ENCODE data around the gene LIMS2. TPM values are rescaled to one million over a fixed set of nuclear protein-coding genes. Genes with fewer than 3 reads are reported as not detected.

LIMS2 gene
- total RNA-seq, 1 experiment from 2014 or later: 0.53 TPM

DNA sequence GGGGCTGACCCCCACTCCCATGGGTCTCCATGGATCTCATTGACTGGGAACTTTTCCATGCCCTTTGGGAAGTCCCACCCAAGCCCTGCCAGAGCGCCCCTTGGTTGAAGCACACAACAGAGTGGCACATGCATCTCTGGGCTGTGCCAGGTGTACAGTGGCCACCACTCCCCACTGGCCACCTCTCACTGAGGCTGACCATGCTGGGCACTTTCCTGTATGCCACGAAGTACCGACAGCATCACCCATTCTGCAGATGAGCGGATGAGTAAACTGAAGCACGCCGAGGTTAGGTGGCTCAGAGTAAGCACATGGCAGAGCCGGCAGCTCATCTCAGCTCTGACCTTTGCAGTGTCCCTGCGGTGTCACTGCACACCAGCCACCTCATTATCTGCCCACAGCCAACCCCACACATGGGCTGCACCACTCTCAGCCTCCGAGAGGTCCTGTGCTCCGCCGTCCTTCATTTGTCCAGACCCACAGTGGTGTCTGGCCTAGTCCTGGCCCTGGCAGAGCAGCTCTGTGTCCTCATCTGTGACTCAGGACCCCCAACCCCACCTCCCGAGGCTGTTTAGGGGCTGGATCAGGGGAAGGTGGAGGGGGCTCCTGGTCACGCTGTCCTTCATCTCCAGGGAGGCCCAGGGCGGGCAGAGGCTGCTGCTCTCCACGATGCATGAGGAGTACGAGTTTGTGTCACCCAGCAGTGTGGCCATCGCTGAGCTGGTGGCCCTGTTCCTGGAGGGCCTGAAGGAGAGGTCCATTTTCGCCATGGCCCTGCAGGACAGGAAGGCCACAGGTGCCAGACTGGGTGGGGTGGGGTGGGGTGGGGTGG, 47.4 kb downstream of the LIMS2 start:
- H3K9me3 ChIP-seq: no peaks in the 10 kb centered on the region
- no peak overlapping the region for H3K4me3 ChIP-seq
- DNase-seq: no peak
- no peaks in the 10 kb centered on the region for H3K36me3 ChIP-seq
- H3K27me3 ChIP-seq: no peaks in the 10 kb centered on the region

DNA sequence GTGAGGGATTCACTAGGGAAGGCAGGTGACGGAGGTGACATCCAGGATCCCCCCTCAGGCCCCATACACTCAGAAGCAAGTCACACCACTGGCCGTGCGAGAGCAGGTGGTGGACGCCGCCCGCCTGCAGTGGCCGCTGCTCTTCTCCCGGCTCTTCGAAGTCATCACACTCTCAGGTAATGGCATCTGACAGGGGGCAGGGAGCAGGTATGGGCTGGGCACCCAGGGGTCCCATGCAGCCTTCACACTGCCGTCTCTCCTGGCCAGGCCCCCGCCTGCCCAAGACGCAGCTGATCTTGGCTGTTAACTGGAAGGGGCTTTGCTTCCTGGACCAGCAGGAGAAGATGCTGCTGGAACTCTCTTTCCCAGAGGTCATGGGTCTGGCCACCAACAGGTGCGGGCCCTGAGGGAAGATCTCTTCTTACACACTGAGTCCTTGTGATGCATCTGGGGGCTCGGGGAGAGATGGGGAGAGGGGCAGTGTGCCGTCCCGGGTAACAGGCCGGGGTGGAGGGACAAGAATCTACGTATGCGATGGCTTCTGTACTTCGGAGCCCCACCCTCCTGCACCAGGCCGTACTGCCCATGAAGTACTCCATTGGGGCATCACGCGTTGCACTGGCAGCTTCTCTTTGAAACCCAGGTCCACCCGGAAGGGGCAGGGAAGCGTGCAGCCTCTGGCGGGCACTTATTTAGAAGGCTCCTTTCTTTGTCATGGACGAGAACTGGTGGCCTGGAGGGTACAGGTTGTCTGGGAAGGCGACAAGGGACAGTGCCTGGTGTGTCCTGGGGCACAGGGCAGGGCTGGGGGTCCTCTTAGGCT, 48.2 kb downstream of the LIMS2 start:
- Histone ChIP-seq H3K9me3 (no peaks in the 10 kb centered on the region), H3K27me3 (no peaks in the 10 kb centered on the region), H3K4me3 (no peak overlapping the region), H3K36me3 (no peaks in the 10 kb centered on the region)
- no peak for DNase-seq

DNA sequence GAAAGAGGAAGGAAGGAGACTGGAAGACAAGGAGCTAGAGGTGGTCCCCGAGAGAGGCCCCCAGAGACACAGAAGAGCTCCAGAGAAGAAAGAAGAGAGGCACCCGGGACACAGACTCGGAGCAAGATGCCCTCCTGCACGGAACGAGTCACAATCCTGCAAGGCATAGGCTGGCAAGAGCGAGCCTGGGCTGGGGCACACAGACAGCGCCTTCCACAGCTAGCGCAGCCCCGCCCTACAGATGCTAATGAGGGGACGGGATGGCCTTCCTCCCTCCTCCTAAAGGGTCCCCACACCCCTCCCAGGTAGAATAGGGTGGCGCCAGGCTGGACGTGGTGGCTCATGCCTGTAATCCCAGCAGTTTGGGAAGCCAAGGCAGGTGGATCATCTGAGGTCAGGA, 49.2 kb downstream of the LIMS2 start:
- Histone ChIP-seq H3K4me3 (no peak overlapping the region), H3K36me3 (no peaks in the 10 kb centered on the region), H3K27me3 (no peaks in the 10 kb centered on the region), H3K9me3 (no peaks in the 10 kb centered on the region)
- no peak for DNase-seq

DNA sequence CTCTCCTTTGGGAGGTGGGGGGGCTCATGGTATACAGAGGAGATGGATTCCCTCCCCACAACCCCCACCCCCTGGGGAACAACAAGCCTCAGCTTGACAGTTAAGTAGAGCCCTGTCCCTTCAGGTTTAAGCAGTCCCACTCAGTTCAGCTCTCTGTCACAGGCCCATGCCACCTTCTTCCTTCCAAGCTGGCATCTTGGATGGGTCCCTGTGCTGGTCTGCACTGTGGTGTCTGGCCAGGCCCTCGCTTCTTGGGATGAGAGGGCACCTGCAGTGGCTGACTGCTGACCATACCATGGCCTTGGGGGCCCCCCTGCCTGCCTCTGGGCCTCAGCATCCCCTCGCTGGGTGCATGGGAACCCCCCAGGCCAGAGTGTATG, 49.8 kb downstream of the LIMS2 start:
- Histone ChIP-seq H3K4me3 (no peak overlapping the region), H3K27me3 (no peaks in the 10 kb centered on the region), H3K36me3 (no peaks in the 10 kb centered on the region), H3K9me3 (no peaks in the 10 kb centered on the region)
- DNase-seq: no peak

DNA sequence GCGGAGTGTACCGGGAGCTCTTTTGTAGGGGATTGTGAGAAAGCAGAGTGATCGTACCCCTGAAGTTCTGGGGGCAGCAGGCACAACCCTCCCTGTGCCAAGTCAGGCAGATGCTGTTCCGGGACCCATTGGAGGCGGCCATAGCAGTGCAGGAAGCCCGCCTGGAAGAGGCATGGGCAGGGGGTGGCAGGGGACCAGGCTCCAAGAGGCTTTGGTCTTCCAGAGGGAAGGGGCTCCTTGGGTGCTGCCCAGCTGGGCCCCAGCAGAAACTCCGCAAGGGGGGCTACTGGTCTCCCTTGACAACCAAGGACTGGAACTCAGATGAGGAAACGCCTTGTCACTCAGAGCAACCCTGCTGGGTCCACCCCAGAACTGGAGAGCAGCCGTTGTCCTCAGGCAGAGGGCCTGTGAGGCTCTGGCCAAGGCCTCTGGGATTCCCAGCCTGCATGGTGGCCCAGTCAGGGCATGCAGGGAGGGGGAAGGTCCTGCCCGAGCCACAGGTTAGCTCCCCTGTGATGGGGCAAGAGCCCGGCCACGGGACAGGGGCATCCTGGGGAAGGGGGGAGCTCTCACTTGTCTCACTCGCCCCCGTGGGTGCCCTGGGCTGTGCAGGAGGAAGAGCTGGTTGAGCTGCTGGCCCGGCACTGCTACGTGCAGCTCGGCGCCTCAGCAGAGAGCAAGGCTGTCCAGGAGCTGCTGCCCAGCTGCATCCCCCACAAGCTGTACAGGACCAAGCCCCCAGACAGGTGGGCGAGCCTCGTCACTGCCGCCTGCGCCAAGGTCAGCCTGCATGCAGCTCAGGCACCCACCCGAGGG, 50.4 kb downstream of the LIMS2 start:
- Histone ChIP-seq H3K27me3 (no peaks in the 10 kb centered on the region), H3K36me3 (no peaks in the 10 kb centered on the region), H3K9me3 (no peaks in the 10 kb centered on the region), H3K4me3 (no peak overlapping the region)
- DNase-seq: no peak

DNA sequence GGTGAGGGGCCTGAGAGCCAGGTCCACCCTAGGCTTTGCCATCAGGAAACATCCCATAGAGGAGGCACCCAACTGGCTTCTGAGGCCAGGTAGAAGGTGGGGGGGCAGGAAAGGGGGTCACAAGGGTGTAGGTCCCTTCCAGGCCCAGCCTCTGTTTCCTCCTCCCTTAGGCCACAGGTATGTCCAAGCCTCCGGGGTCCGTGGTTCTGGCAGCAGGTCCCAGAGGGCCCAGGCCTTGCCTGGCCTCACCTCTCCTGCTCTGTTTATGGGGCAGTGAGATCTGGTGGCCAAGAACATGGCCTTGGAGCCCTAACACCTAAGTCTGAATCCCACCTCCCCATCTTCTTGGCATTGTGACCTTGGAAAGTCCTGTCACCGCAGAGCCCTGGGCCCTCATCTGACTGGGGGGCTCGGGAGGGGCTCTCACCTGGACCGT, 51.0 kb downstream of the LIMS2 start:
- no peak for DNase-seq
- no peaks in the 10 kb centered on the region for H3K36me3 ChIP-seq

DNA sequence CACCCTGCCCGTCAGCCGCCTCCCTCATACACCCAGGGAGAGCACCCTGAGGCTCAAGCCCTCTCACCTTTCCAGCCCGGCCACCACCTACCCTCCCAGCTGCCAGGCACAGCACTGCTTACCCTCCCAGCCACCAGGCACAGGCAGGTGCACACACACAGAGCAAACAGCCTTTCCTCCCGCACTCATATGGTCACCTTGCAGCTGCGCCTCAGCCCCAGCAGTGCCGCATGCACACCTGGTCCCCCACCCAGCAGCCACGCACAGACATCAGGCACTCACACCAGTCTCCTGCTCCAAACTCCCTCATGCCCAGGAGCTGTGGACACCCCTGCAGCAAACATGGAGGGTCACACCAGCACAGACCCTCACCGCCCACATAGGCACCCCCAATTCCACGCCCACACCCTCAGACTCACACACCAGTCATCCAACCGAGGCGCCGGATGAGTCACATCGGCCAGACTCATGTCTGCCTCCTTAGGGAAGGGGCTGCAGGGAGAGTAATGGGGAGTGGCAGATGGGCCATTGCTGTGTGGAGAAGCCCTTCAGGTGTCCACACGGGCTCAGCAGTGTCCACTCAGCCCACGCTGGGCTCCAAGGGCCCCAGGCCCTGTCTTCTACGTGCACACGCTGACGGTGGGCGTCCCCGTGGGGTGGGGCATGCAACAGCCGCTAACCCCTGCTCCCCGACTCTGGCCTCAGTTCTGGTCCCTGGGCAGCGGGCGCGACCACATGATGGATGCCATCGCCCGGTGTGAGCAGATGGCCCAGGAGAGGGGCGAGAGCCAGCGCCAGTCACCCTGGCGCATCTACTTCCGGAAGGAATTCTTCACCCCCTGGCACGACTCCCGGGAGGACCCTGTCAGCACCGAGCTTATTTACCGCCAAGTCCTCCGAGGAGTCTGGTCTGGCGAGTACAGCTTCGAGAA, 51.7 kb downstream of the LIMS2 start:
- no peaks in the 10 kb centered on the region for H3K9me3 ChIP-seq
- DNase-seq: peak; percentile 74
- no peaks in the 10 kb centered on the region for H3K27me3 ChIP-seq
- no peak overlapping the region for H3K4me3 ChIP-seq
- H3K36me3 ChIP-seq: no peaks in the 10 kb centered on the region

More for the DNA sequence above, 51.0 kb downstream of the LIMS2 start:
- Histone ChIP-seq H3K4me3 (no peak overlapping the region), H3K27me3 (no peaks in the 10 kb centered on the region), H3K9me3 (no peaks in the 10 kb centered on the region)

DNA sequence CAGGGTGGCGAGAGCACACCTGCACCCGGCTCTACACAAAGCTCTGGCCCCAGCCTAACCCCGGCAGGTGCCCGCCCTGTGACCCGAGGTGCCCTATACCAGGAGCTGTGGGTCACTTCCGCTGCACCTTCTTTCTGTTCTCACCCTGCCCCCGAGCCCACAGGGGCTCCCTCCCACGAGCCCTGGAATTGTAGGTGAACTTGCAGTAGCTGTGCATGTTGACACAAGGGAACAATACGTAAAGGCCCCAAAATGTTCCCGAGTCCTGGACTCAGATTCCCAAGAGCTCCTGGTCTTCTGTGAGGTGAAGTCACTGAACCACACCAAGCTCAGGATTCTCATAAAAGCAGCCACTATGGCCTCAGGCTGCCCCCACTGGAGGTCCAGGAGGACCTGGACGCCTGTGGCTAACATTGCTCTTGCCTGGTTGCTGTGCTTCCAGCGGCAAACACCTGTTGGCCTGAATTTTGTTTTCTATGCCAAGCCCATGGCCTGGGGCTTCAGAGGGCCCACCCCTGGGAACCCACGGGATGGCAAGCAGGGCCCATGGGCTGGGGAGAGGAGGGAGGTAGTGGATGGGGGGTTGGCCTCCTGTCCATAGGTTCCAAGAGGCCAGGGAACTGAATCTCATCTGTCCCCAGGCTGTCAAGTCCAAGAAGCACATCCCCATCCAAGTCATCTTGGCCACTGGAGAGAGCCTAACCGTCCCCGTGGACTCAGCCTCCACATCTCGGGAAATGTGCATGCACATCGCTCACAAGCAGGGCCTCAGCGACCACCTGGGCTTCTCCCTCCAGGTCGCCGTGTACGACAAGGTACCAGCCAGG, 52.6 kb downstream of the LIMS2 start:
- H3K27me3 ChIP-seq: no peaks in the 10 kb centered on the region
- DNase-seq: no peak

DNA sequence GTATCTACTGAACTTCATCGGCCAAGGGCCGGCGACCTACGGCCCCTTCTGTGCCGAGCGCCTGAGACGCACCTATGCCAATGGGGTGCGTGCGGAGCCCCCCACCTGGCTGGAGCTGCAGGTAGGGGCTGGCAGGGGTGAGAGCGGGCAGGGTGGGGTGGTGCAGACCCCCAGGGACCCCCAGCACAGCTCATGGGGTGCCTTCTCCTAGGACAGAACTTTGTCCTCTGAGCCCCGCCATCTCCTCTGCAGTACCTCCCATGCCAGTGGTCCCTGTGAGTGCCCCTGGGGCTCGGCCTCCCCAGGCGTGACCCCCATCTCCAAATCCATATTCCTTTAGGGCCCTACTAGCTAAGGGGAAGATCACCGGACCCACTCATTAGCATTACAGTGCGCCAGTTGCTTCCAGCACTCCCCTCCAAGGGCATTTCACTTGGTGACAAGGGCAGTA, 53.3 kb downstream of the LIMS2 start:
- Histone ChIP-seq H3K4me3 (no peak overlapping the region), H3K36me3 (no peaks in the 10 kb centered on the region), H3K27me3 (no peaks in the 10 kb centered on the region), H3K9me3 (no peaks in the 10 kb centered on the region)
- DNase-seq: no peak

More for the DNA sequence above, 52.6 kb downstream of the LIMS2 start:
- Histone ChIP-seq H3K36me3 (no peaks in the 10 kb centered on the region), H3K9me3 (no peaks in the 10 kb centered on the region), H3K4me3 (no peak overlapping the region)

DNA sequence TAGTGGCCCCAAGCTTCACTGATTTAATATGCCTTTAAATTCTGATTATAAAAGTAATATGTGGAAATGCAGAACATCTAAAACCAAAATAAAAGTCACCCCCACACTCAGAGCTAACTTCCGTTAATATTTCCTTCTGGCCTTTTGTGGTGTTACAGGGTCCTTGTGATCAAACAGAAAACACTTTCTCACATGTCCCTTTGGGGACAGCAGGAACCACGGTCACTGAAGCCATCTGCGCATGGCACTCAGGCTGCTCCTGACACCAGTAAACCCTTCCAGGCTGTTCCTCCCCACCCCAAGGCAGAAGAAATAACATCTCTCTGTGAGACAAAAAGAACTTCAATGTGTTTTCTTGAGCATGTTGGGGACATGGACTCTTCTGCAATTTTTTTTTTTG, 54.5 kb downstream of the LIMS2 start:
- Histone ChIP-seq H3K4me3 (no peak overlapping the region), H3K9me3 (no peaks in the 10 kb centered on the region), H3K27me3 (no peaks in the 10 kb centered on the region), H3K36me3 (no peaks in the 10 kb centered on the region)
- DNase-seq: no peak

DNA sequence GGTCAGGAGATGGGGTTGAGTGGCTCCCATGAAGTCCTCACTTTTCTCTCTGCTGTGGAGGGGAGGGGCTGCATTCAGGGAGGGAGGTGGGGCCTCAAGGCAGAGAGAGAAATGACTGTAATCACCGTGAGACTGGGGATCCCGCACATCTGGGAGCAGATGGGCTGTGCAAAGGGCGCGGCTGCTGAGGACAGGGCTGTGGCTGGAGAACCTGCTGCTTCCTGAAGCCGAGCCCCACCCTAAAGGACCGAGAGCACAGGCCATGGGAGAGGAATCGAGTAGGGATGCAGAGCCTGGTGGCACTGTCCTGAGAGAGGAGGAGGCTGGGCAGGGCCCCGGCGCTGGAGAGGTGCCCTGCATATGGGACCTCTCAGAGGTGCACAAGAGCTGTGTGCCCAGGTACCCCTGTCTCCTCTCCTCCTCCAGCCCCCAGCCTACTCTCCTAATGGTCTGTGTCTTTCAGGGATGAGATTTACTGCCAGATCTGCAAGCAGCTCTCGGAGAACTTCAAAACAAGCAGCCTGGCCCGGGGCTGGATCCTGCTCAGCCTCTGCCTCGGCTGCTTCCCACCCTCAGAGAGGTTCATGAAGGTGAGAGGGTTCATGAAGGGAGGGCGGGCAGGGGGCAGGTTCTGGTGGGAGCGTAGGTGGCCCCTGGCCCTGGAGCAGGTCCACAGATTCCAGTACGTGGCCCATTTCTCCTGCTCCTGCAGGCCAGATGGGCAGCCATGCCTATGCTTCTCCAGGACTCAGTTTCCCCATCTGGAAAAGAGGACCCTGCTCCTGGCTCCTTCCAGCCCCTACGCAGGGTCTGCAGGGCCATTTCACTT, 55.2 kb downstream of the LIMS2 start:
- H3K4me3 ChIP-seq: no peak overlapping the region
- no peak for DNase-seq
- no peaks in the 10 kb centered on the region for H3K36me3 ChIP-seq
- no peaks in the 10 kb centered on the region for H3K27me3 ChIP-seq
- H3K9me3 ChIP-seq: no peaks in the 10 kb centered on the region

DNA sequence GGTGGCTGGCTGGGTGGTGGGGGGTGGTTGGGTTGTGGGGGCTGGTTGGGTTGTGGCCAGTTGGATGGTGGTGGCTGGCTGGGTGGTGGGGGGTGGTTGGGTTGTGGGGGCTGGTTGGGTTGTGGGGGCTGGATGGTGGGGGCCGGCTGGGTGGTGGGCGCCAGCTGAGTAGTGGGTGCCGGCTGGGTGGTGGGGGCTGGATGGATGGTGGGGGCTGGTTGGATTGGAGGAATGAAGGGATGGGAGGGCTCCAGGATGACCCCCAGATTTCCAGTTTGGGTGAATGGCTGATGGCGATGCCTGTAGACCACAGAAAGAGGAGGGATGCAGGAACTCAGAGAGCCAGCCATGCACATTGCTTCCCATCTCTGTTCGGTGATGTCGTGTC, 56.1 kb downstream of the LIMS2 start:
- DNase-seq: no peak
- no peaks in the 10 kb centered on the region for H3K27me3 ChIP-seq
- no peak overlapping the region for H3K4me3 ChIP-seq
- no peaks in the 10 kb centered on the region for H3K36me3 ChIP-seq
- no peaks in the 10 kb centered on the region for H3K9me3 ChIP-seq

DNA sequence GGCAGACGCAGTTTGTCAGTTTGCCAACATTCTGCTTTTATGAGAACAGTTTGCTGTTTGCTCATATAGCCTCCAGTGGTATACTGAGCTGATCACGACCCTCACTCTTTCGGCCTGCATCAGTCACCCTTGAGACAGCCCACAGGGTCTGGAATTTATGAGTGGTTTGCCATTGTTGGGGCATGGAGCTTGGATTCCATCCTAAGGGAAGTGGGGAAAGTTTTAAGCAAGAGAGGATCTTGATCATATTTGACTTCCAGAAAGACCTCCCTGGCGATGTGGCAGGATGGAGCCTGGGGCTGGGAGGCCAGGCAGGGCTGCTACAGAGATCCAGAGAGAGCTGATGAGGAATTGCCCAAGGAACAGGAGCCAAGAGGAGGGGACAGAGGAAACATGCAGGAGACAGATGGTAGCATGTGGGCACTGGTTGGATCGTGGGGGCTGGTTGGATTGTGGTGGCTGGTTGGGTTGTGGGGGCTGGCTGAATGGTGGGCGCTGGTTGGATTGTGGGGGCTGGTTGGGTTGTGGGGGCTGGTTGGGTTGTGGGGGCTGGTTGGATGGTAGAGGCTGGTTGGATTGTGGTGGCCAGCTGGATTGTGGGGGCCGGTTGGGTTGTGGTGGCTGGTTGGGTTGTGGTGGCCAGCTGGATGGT, 56.7 kb downstream of the LIMS2 start:
- Histone ChIP-seq H3K4me3 (no peak overlapping the region), H3K36me3 (no peaks in the 10 kb centered on the region), H3K27me3 (no peaks in the 10 kb centered on the region), H3K9me3 (no peaks in the 10 kb centered on the region; the same call in 1 of the 2 replicates)
- DNase-seq: no peak

DNA sequence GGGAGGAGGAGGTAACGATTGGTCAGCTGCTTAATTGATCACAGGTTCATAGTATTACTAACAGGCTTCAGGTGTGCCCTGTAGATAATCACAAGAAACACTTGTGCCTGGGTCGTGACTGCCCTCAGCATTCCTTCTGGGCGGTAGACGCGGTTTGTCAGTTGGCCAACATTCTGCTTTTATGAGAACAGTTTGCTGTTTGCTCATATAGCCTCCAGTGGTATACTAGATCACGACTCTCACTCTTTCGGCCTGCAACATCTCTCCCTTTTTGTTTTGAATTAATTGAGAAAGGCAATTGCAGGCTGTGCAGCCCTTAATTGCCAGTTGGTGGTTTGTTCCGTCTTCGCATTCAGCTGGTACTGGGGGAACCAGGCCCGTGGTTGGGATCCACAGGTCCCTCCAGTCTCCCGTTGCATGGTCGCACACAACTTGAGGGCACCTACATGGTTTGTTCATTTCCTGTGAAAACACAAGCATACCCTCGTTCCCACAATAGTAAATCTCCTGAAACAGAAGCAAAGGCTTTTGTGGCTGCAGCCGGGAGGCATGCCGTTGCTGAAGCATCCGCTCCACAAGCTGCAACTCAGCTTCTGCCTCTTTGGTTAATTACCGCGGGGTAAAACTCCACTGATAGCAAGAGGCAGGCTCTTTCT, 59.7 kb downstream of the LIMS2 start:
- Histone ChIP-seq H3K9me3 (peaks cover 2% of the 10 kb centered on the region; the same call in 1 of the 2 replicates), H3K27me3 (no peaks in the 10 kb centered on the region), H3K36me3 (no peaks in the 10 kb centered on the region), H3K4me3 (no peak overlapping the region)
- peak; percentile 55 for DNase-seq

Measured in MG63 (cell line).